ENCODE measurements around the gene TMEM128.
"Not testable (repeated sequence)": the region's sequence is repeated elsewhere in the genome, so short reads cannot be mapped to it uniquely, and the experiment has no call there.

The TMEM128 gene, protein sequence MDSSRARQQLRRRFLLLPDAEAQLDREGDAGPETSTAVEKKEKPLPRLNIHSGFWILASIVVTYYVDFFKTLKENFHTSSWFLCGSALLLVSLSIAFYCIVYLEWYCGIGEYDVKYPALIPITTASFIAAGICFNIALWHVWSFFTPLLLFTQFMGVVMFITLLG

DNA sequence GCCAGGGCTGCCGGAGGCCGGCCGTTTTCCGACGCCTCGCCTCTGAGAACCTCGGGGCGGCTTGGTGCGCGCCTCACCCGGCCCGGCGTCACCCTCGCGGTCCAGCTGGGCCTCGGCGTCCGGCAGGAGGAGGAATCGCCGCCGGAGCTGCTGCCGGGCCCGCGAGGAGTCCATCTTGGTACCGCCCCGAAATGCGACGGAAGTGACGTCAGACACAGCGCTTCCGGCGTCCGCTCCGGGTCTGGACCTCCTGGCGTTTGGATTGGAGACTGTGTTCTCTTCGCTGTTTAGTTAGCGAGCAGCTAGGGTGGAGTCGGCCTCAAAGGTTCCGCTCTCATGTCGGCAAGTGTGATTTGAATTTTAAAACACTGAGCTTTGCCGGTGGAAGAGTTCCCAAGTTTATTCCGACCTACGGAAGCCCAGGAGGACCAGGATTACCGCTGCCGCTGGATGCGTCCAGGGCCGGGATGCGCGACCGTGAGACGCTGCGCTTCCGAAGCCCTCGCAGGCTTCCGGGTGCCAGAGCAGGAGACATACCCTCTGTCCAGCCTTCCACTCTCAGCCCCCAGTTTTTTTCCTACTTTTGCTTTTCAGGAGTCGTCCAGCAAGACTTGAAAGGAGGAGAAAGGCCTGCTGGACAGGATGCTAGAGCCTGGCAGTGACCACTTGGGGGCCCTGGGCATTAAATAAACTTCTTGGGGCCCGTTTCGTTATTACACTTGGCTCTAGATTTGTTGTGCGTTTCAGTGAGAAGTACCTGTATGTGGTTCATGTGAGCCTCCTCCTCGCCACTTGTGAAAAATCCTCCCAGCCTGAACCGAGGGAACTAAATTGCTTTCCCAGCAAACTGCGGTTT, at the start of gene TMEM128:
Gene TMEM128, minus strand, starts transcription at position 195 of the 856 bp plus-strand sequence. Its CDS starts 21 bp downstream, at position 174.
- DNase-seq (ENCODE audit: low read depth) = peak; percentile 86

DNA sequence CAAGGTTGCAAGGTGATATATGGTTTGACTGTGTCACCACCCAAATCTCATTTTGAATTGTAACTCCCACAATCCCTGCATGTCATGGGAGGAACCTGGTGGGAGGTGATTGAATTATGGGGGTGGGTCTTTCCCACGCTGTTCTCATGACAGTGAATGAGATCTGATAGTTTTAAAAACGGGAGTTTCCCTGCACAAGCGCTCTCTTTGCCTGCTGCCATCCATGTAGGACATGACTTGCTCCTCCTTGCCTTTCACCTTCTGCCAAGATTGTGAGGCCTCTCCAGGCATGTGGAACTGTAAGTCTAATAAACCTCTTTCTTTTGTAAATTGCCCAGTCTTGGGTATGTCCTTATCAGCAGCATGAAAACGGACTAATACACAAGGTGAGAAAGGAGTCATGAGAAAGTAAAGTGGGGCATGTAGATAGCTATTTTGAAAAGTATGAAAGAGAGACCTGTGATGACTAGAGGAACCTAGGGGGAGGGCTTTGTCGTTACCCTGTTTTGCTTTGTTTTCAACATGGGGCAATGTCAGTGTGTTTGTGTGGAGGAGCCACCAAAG, 48.3 kb upstream of the TMEM128 start:
- no peak for DNase-seq (ENCODE audit: low read depth)

DNA sequence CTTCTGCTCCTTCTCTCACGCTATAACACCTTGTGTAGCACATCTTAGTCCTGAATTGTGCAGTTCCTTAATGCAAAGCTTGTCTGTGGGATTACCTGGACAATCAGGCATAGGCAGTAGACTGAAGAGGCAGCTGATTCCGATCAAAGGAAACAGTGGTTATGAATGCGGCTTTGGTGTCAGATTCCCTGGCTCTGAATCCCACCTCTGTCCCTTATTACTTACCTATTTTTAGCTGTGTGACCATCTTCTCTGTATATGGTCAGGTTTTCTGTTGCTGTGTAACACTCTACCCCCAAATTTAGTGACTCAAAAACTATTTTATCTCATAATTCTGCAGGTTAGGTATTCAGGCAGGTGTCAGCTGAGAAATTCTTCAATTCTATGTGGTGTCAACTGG, 45.3 kb upstream of the TMEM128 start:
- DNase-seq (ENCODE audit: low read depth) = no peak

DNA sequence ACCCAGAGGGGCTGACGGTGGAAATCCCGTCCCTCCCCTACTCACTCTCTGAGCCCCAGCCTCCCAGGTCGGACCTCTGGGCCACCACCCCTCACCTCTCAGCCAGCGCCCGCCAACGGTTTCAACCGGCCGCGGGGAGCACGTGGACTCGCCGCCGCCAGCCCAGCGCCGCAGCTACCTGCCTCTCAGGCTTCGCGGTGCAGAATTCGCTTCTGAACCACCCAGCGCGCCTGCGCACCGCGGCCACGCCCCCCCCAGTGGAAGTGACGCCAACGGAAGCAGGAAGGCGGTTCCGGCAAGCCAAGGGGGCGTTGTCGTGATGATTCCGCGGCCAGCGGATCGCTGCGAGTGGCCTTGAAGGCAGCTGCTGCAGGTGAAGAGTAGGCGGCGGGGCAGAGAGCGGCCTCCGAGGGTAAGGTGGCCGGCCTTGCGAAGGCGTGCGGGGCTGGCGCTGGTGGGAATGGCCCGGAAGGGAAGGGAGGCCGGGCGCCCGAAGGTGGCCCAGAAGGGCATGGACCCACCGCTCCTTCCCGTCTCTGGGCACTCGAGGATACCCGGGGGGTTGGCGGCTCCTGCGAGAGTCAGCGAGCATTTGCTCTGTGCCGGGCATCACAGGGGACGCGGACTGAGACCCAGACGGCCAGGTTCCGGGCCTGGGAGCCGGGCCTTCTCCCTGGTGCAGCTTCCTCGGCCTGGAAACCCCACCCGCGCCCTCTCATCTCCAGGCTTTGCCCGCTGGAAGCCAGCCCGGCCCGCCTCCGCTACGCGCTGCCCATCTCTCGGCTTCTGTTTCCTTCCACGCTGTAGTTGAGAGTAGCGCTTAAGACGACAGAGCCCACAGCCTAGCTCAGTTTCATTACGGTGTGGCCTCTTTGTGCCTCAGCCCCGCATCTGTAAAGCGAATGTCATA, 42.2 kb upstream of the TMEM128 start, which contains the start of the genes LYAR and ZBTB49:
Gene LYAR, minus strand, starts transcription at position 214 of the 910 bp plus-strand sequence. CDS start 6,412 bp downstream, outside the sequence.
Gene ZBTB49, plus strand, starts transcription at position 311 of the 910 bp plus-strand sequence. CDS start 9,695 bp downstream, outside the sequence.
- DNase-seq (ENCODE audit: low read depth) = peak; percentile 96

DNA sequence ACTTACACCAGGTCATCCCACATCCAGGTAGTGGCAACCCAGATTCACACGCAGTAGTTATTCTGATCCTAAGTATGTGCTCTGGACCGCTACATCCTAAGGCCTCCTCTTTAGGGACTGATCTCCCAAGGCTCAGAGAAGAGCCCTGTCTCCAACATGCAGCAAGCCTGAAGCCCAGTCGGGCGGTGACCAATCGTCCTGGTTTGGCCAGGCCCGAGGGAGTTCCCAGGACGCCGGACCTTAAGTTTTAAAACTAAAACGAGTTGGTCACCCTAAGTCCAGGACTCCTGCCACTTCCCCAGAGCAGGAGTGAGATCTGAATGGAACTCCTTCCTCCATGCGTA, 41.5 kb upstream of the TMEM128 start:
- no peak for DNase-seq (ENCODE audit: low read depth)

DNA sequence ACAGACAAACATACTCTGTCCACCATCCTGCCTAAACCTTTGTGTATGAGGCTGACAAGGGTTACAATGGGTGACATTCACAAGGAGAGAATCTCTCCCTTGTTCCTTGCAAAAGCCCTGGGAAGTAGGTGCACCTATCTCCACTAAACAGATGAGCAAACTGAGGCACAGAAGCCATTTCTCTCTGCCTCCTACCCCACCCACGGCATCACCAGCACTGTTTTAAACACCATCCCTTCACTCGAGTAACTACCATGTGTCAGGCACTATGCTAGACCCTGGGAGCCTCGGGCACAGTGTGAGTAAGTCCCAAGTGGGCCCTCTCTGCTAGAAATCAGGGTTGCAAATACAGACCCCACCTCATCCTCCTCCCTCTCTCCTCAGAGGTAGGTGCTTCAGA, 41.0 kb upstream of the TMEM128 start:
- DNase-seq (ENCODE audit: low read depth) = no peak

DNA sequence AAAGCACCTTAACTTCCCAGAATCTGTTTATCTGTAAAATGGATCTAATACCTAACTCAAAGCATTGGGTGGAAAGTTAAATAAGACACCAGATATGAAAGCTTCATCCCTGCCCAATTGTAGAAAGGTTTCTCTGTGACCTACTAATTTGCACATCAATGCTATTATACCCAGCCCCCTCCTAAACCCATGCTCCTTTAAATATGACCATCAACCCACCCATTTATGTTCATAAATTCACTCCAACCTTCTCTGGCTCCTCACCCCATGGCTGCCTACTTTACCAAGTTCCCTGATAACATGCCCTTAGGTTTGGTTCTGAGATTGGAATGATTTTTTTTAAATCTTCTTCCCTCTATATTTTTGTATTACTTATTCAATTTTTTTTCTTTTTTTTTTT, 40.1 kb upstream of the TMEM128 start:
- DNase-seq (ENCODE audit: low read depth) = no peak

DNA sequence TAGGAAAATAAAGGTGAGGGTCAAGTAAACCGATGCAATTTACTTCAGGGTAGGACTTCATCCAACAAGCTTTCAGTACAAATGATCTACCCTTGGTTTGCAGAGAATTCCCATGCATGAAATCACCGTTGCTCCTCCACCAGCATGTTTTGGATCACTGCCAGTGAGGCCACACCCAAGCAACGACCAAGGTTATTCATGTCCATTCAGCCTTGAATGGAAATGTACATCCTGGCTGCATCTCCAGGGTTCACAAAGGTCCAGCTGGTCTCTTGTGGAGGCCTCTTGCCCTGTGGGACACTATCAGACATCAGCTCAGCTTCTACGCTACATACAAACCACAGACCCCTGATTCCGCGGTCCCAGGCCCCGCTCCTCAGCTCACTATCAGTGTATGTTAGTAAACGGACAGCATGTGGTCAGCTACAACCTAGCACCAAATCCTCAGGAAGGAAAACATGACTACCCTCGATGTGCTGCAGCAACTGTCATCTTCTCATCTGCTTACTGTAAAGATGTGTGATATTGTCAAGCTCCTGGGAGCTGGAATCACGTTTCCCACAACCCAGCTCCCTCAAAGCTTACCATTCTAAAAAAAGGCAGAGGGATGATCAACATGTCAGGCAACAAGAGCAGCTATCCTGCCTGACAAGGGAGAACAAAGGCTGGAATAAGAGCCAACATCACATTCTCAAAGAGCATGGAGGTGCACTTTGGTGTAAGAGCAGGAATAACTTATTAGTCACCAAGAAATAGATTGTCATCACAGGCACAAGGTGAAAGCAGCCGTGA, 37.0 kb upstream of the TMEM128 start:
- no peak for DNase-seq (ENCODE audit: low read depth)

DNA sequence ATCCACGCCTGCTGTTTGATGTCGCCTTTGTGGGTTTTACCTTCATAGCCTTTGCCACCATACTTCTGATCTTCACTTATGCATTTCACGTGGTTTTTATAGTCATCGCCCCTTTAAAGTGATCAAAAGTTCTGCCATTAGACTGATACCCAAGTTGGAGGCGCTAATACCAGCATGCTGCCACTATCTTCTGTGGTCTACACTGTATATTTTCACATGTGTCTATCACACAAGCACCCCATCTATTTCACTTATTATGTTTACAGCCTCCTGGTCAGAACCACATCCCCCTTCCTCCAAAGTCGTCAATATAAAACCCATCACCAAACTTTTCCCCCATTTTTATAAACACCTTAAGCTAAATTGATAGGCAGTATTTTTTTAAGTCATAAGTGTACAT, 33.8 kb upstream of the TMEM128 start:
- no peak for DNase-seq (ENCODE audit: low read depth)

DNA sequence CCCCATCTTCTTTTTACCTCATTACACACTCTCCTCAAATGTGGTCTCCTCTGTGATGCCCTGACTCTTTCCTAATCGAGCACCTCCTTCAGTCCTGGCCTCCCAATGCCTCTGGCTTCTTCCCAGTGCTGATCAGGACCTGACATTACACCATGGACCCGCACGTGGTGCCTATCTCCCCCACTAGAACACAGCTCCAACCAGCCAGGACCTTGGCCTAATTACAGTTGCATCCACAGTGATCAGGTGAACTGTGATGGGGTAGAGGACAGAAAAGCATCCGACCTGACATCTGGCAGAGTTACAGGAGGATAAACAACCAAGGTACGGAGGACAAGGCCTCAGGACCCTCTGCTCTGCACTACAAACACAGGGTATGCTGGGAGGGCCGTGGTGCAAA, 29.5 kb upstream of the TMEM128 start:
- DNase-seq (ENCODE audit: low read depth) = no peak

DNA sequence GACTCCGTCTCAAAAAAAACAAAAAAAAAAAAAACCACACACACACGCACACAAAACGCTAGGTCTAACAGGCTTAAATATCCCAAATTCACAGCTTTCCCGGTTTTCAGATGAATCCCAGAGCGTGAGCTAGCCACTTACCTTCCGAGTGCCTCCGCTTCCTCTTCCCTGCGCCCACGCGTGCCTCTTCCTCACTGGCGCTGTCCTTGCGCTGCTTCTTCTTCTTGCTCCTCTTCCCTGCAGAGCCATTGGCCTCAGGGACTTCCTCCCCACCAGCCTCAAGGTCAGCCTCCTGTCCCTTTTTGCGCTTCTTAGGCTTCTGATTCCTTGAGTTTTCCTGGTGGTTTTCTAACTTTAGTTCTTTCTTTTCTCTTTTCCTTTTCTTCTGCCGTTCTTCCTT, 26.2 kb upstream of the TMEM128 start:
- no peak for DNase-seq (ENCODE audit: low read depth)

DNA sequence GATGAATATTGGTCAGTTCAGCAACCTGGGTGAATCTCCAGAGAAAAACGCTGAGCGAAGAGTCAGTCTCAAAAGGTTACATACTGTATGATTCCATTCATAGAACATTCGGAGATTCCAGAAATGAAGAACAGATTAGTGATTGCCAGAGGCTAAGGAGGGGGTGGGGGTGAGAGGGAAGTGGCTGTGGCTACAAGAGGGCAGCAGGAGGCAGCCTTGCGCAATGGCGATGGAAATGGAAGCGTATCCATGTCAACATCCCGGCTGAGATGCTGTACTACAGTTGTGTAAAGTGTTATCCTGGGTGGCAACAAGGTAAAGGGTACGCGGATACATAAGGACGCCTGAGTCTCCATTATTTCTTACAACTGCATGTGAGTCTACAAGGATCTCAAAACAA, 23.9 kb upstream of the TMEM128 start:
- no peak for DNase-seq (ENCODE audit: low read depth)

DNA sequence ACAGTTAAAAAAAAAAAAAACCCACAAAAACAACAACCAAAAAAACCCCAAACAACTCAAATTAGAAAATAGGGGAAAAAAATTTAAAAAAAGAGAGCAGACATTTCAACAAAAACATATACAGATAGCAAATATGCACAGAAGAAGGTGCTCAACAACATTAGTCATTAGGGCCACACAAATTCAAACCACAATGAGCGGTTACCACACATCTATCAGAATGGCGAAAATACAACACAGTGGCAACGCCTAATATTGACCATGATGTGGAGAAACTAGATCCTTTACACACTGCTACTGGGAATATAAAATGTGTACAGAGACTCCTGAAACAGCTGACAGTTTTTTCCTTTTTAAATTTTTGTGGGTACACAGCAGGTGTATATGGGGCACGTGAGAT, 22.5 kb upstream of the TMEM128 start:
- DNase-seq (ENCODE audit: low read depth) = no peak

DNA sequence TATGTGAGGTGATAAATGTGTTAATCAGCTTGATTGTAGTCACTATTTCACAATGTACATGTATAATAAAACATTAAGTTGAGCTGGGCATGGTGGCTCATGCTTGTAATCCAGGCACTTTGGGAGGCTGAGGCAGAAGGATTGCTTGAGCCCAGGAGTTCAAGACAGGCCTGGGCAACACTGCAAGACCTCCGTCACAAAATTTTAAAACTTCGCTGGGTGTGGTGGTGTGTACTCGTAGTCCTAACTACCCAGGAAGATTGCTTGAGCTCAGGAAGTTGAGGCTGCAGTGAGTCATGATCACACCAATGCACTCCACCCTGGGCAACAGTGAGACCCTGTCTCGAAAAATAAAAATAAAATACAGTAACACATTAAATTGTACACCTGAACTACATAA, 21.8 kb upstream of the TMEM128 start:
- no peak for DNase-seq (ENCODE audit: low read depth)

DNA sequence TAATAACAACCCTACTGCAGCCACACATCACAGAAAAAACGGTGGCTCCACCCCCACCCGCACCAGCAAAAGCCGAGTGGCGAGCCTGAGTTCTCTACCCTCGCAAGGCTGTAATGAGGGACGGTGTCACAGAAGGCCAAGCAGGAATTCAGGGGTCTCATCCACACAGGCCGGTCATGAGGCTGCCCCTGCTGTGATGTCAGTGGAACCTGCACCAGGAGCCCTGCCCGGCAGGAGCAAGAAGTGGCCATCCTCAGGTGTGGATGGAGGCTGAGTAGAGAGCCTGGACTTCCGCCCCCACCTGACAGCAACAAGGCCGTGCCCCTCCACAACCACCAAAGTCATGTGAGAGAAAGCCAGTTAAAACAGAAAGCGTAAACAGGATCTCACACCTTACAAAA, 21.3 kb upstream of the TMEM128 start:
- DNase-seq (ENCODE audit: low read depth) = peak; percentile 14

DNA sequence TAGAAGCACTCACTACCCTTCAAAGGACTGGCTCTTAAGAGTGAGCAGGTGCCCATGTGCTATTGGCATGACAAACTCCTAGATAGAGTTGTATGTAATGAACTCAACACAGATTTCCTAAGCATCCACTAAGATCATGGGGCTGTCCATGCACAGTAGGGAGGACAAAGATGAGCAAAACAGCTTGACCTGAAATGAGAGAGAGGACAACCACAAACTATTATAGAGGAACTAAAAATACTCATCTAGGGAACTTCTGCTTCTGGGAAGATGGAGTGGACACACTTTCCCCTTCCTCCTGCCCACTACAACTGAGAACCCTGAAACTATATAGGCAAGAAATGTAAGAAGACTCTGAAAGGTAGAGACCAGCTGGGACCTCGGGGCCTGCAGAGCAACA, 20.8 kb upstream of the TMEM128 start:
- no peak for DNase-seq (ENCODE audit: low read depth)

DNA sequence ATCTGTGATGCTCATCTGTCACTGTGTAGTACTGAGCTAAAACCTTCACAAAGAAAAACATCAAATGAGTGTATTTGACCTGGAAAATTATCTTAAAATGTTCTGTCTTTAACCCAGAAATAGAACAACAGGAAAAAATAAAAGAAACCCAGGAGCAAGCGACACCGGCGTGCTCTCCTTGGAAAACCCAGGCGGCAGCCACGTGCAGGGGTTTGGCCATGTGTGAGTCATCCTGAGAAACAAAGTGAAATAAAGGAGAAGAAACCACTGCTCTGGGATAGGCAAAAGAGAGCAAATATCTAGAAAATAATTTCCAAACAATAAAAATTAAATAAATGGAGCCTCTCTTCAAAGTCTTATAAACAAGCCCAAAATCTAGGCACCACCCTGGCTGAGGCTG, 20.0 kb upstream of the TMEM128 start:
- DNase-seq (ENCODE audit: low read depth) = no peak

DNA sequence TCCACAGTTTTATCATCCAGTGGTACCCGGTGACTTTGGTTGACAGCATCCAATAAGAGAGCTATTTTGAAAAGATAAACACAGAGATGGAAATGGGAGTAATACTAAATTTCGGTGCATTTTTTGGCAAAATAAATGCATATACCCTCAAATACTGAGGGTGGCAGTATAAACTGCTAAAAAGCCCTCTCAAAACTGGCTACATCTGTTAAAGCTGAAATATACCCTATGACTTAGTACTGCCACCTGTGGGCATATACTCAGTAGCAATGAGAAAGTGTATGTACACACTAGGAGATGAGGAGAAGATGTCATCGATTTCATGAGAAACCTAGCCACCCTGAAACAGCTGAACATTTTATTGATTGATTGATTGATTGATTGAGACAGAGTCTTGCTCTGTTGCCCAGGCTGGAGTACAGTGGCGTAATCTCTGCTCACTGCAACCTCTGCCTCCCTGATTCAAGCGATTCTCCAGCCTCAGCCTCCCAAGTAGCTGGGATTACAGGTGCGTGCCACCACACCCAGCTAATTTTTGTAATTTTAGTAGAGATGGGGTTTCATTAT, 12.2 kb upstream of the TMEM128 start:
- no peak for DNase-seq (ENCODE audit: low read depth)

DNA sequence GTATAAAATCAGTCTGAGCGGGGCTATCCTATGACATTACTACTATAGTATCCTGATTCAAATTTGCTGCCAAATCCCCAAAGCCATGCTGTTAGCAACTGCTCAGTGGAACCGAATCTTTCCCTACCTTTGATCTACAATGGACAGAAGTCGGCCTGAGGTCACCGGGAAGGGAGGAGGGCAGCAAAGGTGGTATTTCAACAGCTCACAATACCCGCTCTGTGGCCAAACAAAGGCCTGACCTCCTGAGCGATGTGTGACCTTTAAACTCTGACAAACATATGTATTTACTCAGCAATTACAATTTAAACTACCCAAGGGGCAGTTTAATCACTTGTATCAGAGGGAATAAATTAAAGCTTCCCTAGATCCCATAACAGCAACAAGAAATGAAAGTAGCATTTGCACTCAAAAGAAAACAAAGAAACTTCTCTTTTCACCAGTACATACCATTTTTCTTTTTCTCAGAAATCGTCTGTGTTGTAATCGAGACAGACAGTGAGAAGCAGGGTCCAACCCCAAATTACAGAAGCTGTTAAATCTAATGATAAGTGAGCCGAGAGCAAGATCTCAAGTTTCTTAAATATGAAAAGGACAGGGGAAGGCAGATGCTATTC, 11.6 kb upstream of the TMEM128 start:
- no peak for DNase-seq (ENCODE audit: low read depth)

DNA sequence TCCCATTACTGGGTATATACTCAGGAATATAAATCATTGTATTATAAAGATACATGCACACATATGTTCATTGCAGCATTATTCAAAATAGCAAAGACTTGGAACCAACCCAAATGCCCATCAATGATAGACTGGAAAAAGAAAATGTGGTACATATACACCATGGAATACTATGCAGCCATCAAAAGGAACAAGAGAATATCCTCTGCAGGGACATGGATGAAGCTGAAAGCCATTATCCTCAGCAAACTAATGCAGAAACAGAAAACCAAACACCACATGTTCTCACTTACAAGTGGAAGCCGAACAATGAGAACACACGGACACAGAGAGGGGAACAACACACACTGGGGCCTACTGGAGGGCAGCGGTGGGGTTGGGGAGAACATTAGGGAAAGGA, 9.7 kb upstream of the TMEM128 start:
- DNase-seq (ENCODE audit: low read depth) = not testable (repeated sequence)

DNA sequence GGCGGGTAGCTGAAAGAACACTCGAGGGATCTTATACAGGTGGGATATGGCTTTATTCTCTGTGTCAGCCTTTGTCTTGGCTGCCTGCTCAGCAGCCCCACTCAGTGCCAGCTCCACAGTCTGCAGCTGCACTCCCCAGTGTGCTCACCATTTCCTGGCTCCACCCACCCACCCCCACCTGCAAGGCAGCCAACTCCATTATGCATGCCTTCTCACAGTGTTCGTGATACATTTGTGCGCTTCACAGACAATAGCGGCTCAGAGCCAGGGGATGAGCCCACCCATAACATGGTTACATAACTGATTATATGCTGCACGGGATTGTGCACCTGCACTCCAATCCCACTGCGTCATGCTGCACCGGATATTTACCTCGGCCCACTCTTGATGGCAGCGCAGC, 8.8 kb upstream of the TMEM128 start:
- DNase-seq (ENCODE audit: low read depth) = no peak

Data from stimulated activated CD8-positive, alpha-beta memory T cell treated with anti-CD3 and anti-CD28 coated beads, Interleukin-4, amount 100 ng/mL, for 24 hours (primary cell).